ENCODE results near the gene RNF38.
"Not testable (repeated sequence)": the region's sequence is repeated elsewhere in the genome, so short reads cannot be mapped to it uniquely, and the experiment has no call there.

DNA sequence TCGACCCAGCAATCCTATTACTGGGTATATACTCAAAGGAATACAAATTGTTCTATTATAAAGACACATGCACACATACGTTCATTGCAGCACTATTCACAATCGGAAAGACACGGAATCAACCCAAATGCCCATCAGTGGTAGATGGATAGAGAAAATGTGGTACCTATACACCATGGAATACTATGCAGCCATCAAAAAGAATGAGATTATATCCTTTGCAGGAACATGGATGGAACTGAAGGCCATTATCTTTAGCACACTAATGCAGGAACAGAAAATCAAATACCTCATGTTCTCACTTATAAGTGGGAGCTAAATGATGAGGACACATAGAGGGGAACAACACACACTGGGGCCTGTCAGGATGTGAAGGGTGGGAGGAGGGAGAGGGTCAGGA, 78.2 kb downstream of the RNF38 start:
- TF ChIP-seq, protein P1, sequence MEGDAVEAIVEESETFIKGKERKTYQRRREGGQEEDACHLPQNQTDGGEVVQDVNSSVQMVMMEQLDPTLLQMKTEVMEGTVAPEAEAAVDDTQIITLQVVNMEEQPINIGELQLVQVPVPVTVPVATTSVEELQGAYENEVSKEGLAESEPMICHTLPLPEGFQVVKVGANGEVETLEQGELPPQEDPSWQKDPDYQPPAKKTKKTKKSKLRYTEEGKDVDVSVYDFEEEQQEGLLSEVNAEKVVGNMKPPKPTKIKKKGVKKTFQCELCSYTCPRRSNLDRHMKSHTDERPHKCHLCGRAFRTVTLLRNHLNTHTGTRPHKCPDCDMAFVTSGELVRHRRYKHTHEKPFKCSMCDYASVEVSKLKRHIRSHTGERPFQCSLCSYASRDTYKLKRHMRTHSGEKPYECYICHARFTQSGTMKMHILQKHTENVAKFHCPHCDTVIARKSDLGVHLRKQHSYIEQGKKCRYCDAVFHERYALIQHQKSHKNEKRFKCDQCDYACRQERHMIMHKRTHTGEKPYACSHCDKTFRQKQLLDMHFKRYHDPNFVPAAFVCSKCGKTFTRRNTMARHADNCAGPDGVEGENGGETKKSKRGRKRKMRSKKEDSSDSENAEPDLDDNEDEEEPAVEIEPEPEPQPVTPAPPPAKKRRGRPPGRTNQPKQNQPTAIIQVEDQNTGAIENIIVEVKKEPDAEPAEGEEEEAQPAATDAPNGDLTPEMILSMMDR (IDR thresholded peaks at IDR 0.05), result not testable (repeated sequence)
- not testable (repeated sequence) for TF ChIP-seq POLR2A (IDR thresholded peaks at IDR 0.05)

All from uterus (tissue), 2 donors.